Activated CD8-positive, alpha-beta memory T cell treated with anti-CD3 and anti-CD28 coated beads for 1 hour (primary cell): ENCODE data around the gene WWP2.

ENCODE experiments used
- DNase-seq, 2 donors: peaks; one replicate each; pipeline ENCODE4 v3.0.0-alpha.2; 2020; ENCODE audit warnings: low read depth in 1 of 2; ENCODE audit errors: extremely low read depth in 1 of 2

WWP2 gene

DNA sequence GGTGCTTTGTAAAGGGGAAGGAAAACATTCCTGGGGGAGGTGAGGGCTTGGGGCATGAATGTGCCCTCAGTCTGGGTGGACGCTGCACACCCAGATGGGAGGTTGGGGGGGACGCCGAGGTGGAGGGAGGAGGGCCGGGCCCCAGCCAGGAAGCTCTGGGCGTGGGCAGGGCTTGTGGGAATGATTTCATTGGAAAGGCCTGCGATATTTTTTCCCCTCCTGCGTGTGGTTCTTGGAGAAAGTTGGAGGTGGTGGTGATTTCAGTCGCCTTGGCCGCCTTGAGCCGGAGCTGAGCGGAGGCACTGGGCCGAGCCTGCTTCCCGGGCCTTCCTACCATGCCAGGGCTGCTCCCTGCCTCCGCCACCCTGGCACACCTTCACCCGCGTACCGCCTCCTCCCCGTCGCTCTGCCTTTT is 162.7 kb downstream of the WWP2 start:
- no peak for DNase-seq

DNA sequence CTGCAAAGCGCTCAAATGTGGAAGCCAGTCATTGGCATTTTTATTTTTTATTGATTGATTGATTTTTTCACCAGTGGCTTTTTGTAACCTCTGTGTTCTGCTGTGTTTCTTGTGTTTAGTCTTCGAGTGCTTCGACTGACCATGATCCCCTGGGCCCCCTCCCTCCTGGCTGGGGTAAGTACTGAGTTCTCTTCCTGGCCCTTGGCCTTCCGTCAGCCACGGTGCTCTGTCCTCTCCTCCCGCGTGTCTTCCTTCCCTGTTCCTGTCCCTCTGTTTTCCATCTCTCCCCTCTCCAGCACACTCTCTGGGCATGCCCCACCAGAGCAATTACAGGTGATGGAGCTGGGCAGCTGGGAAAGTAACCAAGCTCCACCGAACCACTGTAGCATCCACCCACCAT is 163.2 kb downstream of the WWP2 start:
- no peak for DNase-seq

DNA sequence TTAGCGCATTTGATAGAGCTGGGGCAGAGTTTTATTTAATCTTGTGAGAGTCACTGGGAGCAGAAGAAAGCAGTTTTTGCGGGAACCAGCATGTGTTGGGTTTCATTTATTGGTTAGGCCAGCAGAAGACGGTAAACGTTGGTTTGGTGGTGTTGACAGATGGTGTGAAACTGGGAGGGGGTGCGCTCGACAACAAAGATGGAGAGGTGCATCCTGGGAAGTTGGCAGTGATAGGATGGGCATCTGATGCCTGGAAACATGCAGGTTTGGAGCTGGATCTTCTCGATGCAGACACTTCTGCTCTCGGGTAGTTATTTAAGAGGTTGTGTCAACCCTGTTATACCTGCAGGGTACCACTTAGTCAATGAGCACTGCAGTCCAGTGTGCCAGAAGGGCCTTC is 164.1 kb downstream of the WWP2 start:
- DNase-seq, result no peak

DNA sequence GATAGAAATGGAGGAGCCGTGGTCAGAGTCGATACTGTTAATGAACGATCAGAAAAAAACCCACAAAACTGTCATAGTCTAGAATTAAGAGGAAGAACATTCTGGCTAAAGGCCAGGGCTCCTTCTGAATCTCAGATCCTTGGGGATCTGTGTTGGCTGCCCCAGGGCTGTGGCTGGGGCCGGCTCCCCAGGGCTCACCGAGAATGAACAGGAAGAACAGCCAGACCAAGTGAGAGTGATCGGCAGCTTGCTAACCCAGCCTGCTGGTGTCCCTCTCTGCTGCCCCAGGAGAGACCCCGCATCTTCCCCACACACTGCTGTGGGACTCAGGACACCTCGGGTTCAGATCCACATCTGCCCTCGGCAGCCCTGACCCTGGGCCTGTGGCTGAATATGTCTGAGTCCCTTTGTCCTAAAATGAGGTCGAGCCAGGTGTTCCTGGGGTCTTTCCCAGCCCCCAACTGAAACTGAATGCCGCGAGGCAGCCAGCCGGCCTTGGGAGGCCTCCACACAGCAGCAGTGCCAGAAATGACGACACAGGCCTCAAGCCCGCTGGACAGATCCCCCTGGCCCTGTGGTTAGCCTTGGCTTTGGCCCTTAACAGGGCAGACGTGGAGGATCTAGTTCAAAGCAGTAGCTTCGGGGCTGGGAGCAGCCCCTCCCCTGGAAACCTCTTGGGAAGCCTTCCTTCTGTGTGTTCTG is 165.1 kb downstream of the WWP2 start:
- no peak for DNase-seq

DNA sequence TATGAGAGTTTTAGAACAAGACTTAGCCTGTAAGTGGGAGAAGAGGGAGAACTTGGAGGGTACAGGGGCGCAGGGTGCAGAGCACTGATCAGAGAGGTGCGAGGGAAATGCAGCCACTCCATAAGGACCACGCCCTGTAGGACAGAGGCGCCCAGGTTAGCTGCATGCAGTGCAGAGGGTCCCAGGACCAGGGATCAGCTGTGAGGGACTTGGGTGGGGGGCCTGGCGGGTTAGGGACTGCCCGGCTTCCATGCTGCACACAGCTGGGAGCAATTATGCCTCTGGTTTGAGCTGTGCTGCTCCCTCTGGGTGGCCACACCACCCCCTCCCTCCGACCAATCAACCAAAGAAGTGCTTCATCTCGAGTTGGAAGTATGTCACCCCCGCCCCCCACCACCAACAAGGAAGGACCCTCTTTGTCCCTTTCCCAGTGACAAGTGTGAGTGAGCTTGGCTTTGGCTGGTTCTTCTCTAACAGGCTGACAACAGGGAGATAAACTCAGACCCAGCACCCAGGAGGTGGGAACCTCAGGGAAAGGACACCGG is 166.8 kb downstream of the WWP2 start:
- DNase-seq, result no peak

DNA sequence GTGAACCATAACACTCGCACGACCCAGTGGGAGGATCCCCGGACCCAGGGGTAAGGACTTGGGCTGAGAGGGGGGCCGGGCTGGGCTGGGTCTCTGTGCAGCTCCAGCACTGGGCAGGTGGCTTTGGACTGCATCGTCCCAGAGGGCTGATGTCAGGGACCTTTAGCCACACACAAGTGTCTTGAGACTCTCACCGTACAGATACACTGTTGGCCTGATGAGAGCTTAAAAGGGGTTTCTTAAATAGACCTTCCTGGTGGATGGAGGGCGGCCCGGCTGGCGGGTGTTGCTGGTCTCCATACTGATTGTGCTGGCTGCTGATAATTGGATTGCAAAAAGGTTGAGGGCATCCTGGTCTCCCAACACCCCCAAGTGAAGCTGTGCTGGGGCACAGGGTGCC is 167.3 kb downstream of the WWP2 start:
- no peak for DNase-seq

DNA sequence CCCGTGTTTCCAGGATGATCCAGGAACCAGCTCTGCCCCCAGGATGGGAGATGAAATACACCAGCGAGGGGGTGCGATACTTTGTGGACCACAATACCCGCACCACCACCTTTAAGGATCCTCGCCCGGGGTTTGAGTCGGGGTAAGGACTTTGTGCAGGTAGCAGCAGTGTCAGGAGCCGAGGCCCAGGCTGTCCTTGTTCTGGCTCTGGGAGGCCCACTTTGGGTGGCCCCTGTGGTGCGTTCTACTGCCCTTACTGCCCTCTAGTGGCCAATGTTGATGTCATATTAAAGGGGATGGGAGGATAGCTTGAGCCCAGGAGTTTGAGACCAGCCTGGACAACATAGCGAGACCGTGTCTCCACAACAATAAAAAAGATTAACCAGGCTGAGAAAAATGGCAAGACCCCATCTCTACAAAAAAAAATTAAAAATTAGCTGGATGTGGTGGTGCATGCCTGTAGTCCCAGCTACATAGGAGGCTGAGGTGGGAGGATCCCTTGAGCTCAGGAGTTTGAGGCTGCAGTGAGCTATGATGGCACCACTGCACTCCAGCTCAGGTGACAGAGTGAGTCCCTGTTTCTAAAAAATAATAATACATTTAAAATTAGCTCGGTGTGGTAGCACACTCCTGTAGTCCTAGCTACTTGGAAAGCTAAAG is 168.1 kb downstream of the WWP2 start:
- DNase-seq, result peak; percentile 9 to 13

DNA sequence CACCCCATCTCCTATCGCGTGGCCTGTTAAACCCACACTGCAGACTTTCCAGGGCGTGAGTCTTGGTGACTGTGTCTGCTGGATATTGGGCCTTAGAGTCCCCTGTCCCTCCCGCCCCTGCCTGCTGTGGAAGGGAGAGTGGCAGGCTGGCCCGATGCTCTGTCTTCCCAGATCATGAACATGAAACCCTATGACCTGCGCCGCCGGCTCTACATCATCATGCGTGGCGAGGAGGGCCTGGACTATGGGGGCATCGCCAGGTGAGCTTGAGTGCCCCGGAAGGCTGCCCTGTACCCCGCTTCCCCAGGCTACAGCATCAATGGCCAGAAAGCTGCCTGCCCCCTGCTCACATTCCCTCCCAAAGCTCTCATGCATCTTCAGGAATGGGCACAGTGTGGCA is 169.5 kb downstream of the WWP2 start:
- DNase-seq, result no peak

DNA sequence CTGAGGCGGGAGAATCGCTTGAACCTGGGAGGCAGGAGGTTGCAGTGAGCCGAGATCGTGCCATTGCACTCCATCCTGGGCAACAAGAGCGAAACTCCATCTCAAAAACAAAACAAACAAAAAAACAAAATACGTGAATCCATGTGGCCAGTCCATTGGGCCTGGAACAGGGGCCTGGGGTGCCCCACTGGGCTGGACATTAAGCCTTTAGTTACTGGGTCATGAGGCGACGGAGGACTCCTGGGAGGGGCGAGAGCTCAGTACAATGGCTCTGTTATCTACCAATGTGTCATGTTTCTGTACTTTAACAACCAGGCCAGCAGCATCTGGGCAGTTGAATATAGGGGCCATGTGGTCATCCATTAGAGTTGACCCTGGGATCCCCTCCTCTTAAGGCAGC is 170.1 kb downstream of the WWP2 start:
- no peak for DNase-seq

DNA sequence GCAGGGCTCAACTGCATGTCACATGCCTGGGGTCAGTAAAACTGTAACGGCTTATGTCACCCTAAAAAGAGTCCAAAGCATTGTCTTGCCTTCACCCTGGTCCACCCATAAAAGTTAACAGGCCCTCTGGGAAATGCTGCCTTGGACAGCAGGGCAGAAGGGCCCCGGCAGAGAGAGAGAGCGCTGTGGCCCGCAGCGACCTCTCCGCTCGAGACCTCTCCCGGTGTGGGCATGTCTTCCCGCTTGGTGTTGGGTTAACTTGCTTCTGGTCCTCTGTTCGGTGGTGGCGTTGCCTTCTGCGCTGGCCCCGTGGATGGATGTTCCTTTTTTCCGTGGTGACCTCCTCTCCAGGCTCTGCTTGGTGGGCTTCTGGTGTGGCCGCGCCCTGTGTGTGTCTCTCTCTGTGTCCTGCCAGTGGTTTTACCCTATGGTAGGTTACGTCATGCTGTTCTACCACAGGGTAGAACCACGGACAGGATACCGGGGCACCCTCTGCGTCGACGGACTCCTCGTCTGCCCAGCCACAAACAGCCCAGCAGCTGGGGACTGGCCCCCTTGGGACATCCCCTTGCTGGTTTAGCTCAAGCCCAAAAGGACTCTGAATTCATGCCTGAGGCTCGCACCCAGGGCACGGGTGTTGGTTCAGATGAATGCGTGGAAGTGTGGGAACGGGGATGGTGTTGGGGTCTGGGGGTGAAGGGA is 170.7 kb downstream of the WWP2 start:
- DNase-seq, result no peak

DNA sequence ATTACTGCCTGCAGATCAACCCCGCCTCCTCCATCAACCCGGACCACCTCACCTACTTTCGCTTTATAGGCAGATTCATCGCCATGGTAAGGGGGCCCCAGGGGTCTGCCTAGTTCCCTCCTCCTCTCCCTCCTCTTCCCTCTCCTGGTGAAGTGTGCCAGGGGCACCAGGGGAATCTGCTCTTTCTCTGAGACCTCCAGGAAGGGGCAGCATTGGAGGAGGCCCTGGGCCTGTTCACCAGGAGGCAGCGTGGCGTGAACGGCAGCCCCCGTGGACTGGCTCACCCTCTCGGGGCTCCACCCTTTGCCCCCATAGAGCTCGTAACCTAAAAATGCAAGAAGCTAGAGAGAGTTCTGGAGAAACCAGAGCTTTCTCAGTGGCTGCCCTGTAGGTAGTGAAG is 171.9 kb downstream of the WWP2 start:
- DNase-seq, result no peak

DNA sequence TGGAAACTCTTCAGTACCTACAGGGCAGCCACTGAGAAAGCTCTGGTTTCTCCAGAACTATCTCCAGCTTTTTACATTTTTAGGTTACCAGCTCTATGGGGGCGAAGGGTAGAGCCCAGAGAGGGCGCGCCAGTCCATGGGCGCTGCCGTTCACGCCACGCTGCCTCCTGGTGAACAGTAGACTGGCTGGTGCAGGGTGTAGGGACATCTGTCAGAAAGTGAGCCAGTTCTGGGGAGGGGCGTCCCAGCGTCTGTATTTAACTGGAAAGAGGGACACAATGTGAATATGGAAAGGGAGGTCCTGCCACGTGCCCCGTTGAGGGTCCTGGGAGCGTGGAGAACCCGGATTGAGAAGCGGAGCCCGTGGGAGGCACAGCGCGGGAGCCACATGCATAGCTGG is 172.6 kb downstream of the WWP2 start:
- no peak for DNase-seq

DNA sequence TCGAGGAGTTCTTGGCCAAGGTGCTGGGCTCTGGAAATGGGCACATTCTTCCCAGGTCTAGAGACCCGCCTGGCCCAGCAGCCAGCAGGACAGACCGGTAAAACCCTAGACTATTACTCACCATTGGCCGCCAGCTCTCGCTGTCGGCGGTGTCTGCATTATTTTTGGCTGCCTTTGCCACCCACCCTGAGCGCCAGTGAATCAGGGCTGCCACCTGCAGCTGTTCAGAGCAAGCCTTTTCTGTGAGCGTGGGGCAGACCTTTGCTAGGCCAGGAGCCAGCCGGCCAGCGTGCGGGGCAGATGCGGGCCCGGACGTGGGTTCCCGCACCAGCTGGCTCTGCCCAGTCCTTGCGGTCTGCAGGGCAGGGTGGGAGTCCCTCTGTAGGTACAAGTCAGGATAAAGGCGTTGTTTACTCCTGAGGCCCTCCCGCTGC is 173.2 kb downstream of the WWP2 start:
- no peak for DNase-seq

DNA sequence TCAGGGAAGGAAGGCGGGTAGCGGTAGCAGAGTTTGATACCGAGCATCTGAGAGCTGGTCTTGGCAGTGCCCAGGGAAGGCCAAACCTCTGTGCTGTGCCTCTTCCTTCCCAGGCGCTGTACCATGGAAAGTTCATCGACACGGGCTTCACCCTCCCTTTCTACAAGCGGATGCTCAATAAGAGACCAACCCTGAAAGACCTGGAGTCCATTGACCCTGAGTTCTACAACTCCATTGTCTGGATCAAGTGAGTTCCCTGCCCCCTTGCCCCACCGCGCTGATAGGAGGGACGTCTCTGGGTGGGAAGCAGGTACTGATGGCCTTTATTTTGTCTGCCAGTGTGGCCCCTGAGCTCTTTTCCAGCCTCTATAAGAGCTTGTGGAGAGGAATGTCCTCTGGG is 173.6 kb downstream of the WWP2 start:
- DNase-seq, result no peak

DNA sequence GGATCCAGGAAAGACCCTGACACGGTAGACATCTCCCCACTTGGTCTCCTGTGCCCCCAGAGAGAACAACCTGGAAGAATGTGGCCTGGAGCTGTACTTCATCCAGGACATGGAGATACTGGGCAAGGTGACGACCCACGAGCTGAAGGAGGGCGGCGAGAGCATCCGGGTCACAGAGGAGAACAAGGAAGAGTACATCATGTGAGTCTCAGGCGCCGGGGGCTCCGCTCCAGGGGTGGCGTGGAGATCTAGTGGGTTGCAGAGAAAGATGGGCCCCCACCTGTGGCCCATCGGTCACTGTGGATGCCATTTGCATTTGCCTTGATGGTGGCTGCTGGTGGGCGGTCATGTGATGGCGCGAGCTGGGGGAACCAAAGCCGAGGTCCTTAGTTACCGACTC is 174.1 kb downstream of the WWP2 start:
- DNase-seq, result no peak

DNA sequence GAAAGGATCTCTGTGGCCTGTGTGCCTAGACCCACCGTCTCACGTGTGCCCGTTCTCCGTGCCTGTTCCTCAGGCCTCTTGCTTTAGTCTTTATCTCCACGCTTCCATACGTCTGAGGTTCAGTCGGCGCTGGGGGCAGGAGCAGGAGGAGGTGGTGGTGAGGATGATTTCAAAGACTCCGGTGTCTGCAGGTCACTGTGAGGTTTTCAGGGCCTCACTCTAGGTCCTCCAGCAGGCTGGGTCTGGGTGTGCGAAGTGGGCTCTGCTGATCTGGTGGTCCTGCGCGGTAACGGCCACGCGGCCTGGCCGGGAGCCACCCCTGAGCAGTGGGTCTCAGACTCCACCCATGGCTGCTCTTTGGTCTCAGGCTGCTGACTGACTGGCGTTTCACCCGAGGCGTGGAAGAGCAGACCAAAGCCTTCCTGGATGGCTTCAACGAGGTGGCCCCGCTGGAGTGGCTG is 174.6 kb downstream of the WWP2 start:
- DNase-seq, result no peak

DNA sequence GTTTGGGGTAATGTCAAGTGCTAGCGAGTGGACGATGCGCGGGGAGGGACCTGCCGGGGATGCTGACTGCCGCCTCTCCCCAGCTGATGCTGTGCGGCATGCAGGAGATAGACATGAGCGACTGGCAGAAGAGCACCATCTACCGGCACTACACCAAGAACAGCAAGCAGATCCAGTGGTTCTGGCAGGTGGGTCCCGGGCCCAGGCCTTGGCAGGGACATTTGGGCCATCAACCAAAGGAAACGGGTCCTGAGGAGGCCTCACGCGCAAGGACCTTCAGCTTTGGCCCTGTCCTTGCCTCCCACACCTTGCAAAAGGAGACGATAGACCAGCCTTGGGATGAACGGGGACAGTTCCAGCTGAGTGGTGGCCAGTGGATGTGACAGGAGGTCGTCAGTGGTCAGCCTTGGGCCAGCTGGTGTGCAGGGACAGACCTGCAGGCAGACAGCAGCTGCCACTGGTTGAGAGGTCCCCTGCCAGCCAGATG is 175.4 kb downstream of the WWP2 start:
- DNase-seq, result no peak

DNA sequence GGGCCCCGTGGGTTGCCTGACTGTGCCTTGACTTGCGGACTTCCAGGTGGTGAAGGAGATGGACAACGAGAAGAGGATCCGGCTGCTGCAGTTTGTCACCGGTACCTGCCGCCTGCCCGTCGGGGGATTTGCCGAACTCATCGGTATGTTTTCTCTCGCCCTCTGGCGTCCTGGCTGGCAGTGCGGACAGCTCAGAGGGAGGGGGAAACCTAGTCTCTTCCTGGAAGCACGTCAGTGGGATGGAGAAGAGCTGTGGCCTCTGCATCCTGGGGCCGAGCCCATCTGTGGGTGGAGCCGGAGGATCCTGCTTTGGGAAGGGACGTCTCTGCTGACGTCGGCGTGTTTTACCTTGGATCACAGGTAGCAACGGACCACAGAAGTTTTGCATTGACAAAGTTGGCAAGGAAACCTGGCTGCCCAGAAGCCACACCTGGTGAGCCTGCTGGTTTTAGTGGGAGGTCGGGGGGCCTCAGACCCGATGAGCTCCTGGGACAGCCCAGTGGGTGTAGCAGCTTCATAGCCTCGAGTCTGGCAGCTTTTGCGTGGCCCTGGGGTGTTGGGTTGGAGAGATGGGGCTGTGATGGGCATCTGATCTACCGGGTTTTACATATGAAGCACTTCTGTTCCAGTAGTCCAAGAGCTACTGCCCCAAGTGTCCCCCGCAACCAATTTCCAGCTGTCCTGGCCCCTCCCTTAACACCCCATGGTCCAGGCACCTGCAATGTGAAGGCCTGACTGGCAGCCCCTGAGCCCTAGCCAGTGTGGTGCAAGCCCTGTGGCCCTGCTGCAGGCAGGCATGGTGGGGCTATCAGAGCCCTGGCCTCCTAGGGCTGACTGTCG is 177.1 kb downstream of the WWP2 start:
- DNase-seq, result no peak

DNA sequence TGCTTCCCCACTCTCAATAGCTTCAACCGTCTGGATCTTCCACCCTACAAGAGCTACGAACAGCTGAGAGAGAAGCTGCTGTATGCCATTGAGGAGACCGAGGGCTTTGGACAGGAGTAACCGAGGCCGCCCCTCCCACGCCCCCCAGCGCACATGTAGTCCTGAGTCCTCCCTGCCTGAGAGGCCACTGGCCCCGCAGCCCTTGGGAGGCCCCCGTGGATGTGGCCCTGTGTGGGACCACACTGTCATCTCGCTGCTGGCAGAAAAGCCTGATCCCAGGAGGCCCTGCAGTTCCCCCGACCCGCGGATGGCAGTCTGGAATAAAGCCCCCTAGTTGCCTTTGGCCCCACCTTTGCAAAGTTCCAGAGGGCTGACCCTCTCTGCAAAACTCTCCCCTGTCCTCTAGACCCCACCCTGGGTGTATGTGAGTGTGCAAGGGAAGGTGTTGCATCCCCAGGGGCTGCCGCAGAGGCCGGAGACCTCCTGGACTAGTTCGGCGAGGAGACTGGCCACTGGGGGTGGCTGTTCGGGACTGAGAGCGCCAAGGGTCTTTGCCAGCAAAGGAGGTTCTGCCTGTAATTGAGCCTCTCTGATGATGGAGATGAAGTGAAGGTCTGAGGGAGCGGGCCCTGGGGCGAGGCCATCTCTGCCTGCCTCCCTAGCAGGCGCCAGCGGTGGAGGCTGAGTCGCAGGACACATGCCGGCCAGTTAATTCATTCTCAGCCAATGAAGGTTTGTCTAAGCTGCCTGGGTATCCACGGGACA is 177.9 kb downstream of the WWP2 start:
- DNase-seq, result no peak

DNA sequence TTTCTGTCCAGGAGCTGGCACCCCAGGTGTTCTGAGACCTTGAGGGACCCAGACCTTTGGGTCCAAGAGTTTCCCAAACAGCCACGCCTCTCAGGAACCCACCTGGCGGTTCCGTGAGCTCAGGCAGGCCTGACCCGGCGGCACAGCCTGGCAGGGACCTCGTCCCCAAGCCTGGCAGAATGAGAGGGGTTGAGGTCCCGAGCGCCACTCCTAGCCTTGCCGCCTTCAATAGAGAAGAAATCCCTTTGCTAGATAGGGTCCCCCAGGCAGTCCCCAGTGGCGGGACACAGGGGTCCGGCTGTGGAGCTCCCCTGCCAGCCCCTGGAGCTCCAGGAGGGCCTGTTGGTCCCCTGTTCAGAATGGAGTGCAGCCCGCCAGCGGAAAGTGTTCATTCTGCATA is 178.5 kb downstream of the WWP2 start:
- DNase-seq, result no peak
